GM23338 (cell line): ENCODE data around the gene BNC2. TPM values are rescaled to one million over a fixed set of nuclear protein-coding genes. Genes with fewer than 3 reads are reported as not detected.

Experiments used
- ATAC-seq: fragments of 200-7000 bp; cut with Tn5 transposase; 3 replicates; pipeline ENCODE4 v1.9.1; 2020
- DNase-seq: peaks from one replicate; pipeline ENCODE4 v3.0.0-alpha.2; 2015; ENCODE audit warnings: low spot score
- H2AFZ ChIP-seq: fragments of 200-600 bp; sonication (generic); 2 replicates; pipeline ENCODE4 v1.8.0; 2016; ENCODE audit warnings: antibody characterized with exemption, mild to moderate bottlenecking, moderate library complexity
- H3F3A ChIP-seq: fragments of 200-600 bp; sonication (generic); replicated peaks from 2 replicates; pipeline ENCODE4 v1.8.0; 2017; ENCODE audit warnings: antibody characterized with exemption, mixed run types, low read depth
- H3K27ac ChIP-seq: fragments of 200-600 bp; sonication (generic); 2 replicates; pipeline ENCODE4 v1.6.1; 2016; ENCODE audit warnings: low read depth
- H3K27me3 ChIP-seq: fragments of 200-600 bp; sonication (generic); 2 replicates; pipeline ENCODE4 v1.8.0; 2016; ENCODE audit warnings: mild to moderate bottlenecking, mixed run types, moderate library complexity; ENCODE audit not compliant: insufficient read depth
- H3K36me3 ChIP-seq: fragments of 200-600 bp; sonication (generic); 2 replicates; pipeline ENCODE4 v1.8.0; 2016; ENCODE audit warnings: mild to moderate bottlenecking; ENCODE audit not compliant: insufficient read depth
- H3K4me1 ChIP-seq: fragments of 200-600 bp; sonication (generic); 2 replicates; pipeline ENCODE4 v1.8.0; 2016; ENCODE audit warnings: mild to moderate bottlenecking, moderate library complexity; ENCODE audit not compliant: insufficient read depth
- H3K4me2 ChIP-seq: fragments of 200-600 bp; sonication (generic); 2 replicates; pipeline ENCODE4 v1.7.1; 2017; ENCODE audit warnings: mixed run types
- H3K4me3 ChIP-seq: fragments of 200-600 bp; sonication (generic); 2 replicates; pipeline ENCODE4 v1.6.1; 2016; ENCODE audit warnings: mixed run types
- H3K79me2 ChIP-seq: fragments of 200-600 bp; sonication (generic); replicated peaks from 2 replicates; pipeline ENCODE4 v1.8.0; 2017; ENCODE audit warnings: mild to moderate bottlenecking; ENCODE audit not compliant: insufficient read depth
- H3K9me2 ChIP-seq: fragments of 200-600 bp; sonication (generic); 2 replicates; pipeline ENCODE4 v1.8.0; 2017; ENCODE audit not compliant: insufficient read depth
- H4K20me1 ChIP-seq: fragments of 200-600 bp; sonication (generic); replicated peaks from 2 replicates; pipeline ENCODE4 v1.8.0; 2017; ENCODE audit warnings: mild to moderate bottlenecking; ENCODE audit not compliant: insufficient read depth
- H3K27ac Mint-ChIP-seq: 2 replicates; pipeline ENCODE4 v1.8.0; 2020; ENCODE audit warnings: inconsistent platforms, mild to moderate bottlenecking, moderate library complexity, mixed read lengths
- H3K27me3 Mint-ChIP-seq: 3 replicates; pipeline ENCODE4 v1.8.0; 2022; ENCODE audit warnings: low read depth, mild to moderate bottlenecking, moderate library complexity, mixed read lengths, inconsistent platforms; ENCODE audit not compliant: insufficient read depth, poor library complexity
- H3K36me3 Mint-ChIP-seq: 3 replicates; pipeline ENCODE4 v1.8.0; 2021; ENCODE audit warnings: low read depth, mild to moderate bottlenecking, inconsistent platforms, moderate library complexity, mixed read lengths
- H3K4me1 Mint-ChIP-seq: 3 replicates; pipeline ENCODE4 v1.8.0; 2020; ENCODE audit warnings: mild to moderate bottlenecking, inconsistent platforms, mixed read lengths
- H3K4me3 Mint-ChIP-seq: 3 replicates; pipeline ENCODE4 v1.8.0; 2021; ENCODE audit warnings: moderate library complexity, mild to moderate bottlenecking, inconsistent platforms, mixed read lengths
- H3K9me3 Mint-ChIP-seq: 3 replicates; pipeline ENCODE4 v1.8.0; 2020; ENCODE audit warnings: moderate library complexity, mild to moderate bottlenecking, inconsistent platforms, mixed read lengths
- CREB1 ChIP-seq: fragments of 250-450 bp; sonication (Bioruptor Pico); IDR thresholded peaks from 2 replicates; pipeline ENCODE4 v1.5.0; 2020; ENCODE audit warnings: low read depth, mild to moderate bottlenecking, moderate library complexity
- EZH2phosphoT487 ChIP-seq: fragments of 200-600 bp; sonication (generic); IDR thresholded peaks from one replicate; pipeline ENCODE4 v1.8.1; 2018; ENCODE audit warnings: antibody characterized with exemption; ENCODE audit not compliant: unreplicated experiment
- JUNB ChIP-seq: IDR thresholded peaks from one replicate; pipeline ENCODE4 v1.6.1; 2016; ENCODE audit warnings: antibody characterized with exemption; ENCODE audit not compliant: unreplicated experiment
- NANOG ChIP-seq: IDR thresholded peaks from 2 replicates; pipeline ENCODE4 v1.6.1; 2016; ENCODE audit warnings: antibody characterized with exemption, borderline replicate concordance
- POLR2AphosphoS5 ChIP-seq: IDR thresholded peaks from 2 replicates; pipeline ENCODE4 v1.6.1; 2016; ENCODE audit warnings: antibody characterized with exemption, low read depth
- REST ChIP-seq: IDR thresholded peaks from one replicate; pipeline ENCODE4 v1.6.1; 2018; ENCODE audit warnings: antibody characterized with exemption; ENCODE audit not compliant: unreplicated experiment
- STAT1 ChIP-seq: IDR thresholded peaks from one replicate; pipeline ENCODE4 v1.6.1; 2016; ENCODE audit warnings: antibody characterized with exemption; ENCODE audit not compliant: unreplicated experiment
- ZNF114 ChIP-seq: fragments of 250-450 bp; sonication (Bioruptor Pico); IDR thresholded peaks from 2 replicates; pipeline ENCODE4 v1.5.0; 2020; ENCODE audit warnings: mild to moderate bottlenecking, moderate library complexity
- ZNF331 ChIP-seq: fragments of 250-450 bp; sonication (Bioruptor Pico); IDR thresholded peaks from 2 replicates; pipeline ENCODE4 v1.5.0; 2020; ENCODE audit warnings: low read depth, mild to moderate bottlenecking, moderate library complexity
- ZNF462 ChIP-seq: fragments of 250-450 bp; sonication (Bioruptor Pico); IDR thresholded peaks from 2 replicates; pipeline ENCODE4 v1.5.0; 2020; ENCODE audit warnings: mild to moderate bottlenecking, moderate library complexity
- polyA plus RNA-seq: library from polyadenylated mRNA; unstranded; fragments of >200 nt; fragmentation: Nextera tagmentation; extraction: Ambion mirVana; gene quantifications from 2 replicates; pipeline ENCODE4 v1.2.1, GENCODE V29; 2016
- total RNA-seq: library from RNA; depleted of rRNA; stranded (reverse); fragments of >200 nt; shearing (Covaris generic); gene quantifications from 2 replicates; pipeline ENCODE4 v1.2.3, GENCODE V29; 2014
- TF ChIP-seq, protein P1 (sequence below), 2 experiments: fragments of 200-600 bp in 1 of 2; sonication (generic) in 1 of 2; conservative IDR thresholded peaks; 2 replicates each; pipeline versions ENCODE4 v1.5.1 to v1.6.1; 2016 to 2017; ENCODE audit warnings: antibody characterized with exemption in 2 of 2, low read depth in 2 of 2, mild to moderate bottlenecking in 2 of 2, moderate library complexity in 1 of 2
- TF ChIP-seq, protein P2 (sequence below): IDR thresholded peaks from 2 replicates; pipeline ENCODE4 v1.6.1; 2016; ENCODE audit warnings: antibody characterized with exemption

BNC2 gene
- total and polyA plus RNA-seq, 2 experiments from 2014 or later = 12.7 to 13.2 TPM

GRCh38 chr9:16752601-16753000 is 117.9 kb downstream of the BNC2 start (continued):
- TF ChIP-seq, protein P1, sequence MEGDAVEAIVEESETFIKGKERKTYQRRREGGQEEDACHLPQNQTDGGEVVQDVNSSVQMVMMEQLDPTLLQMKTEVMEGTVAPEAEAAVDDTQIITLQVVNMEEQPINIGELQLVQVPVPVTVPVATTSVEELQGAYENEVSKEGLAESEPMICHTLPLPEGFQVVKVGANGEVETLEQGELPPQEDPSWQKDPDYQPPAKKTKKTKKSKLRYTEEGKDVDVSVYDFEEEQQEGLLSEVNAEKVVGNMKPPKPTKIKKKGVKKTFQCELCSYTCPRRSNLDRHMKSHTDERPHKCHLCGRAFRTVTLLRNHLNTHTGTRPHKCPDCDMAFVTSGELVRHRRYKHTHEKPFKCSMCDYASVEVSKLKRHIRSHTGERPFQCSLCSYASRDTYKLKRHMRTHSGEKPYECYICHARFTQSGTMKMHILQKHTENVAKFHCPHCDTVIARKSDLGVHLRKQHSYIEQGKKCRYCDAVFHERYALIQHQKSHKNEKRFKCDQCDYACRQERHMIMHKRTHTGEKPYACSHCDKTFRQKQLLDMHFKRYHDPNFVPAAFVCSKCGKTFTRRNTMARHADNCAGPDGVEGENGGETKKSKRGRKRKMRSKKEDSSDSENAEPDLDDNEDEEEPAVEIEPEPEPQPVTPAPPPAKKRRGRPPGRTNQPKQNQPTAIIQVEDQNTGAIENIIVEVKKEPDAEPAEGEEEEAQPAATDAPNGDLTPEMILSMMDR (conservative IDR thresholded peaks at IDR 0.05; ENCODE audit: low read depth in 2 of 2) = no peak
- TF ChIP-seq JUNB (no peak), STAT1 (no peak), NANOG (no peak), ZNF114 (CRISPR knock-in tag) (no peak), POLR2AphosphoS5 (no peak), ZNF331 (no peak), EZH2phosphoT487 (no peak), REST (no peak)

- peaks cover 31% of the 10 kb centered on the region; the same call in 1 of the 2 replicates for H3K79me2 ChIP-seq
- H3K4me1 ChIP-seq = peaks cover 17% of the 10 kb centered on the region
- no peaks in the 10 kb centered on the region for H3K36me3 ChIP-seq
- ATAC-seq = no peak
- H3K9me3 Mint-ChIP-seq = no peaks in the 10 kb centered on the region
- no peak overlapping the region for H3K4me3 Mint-ChIP-seq
- no peaks in the 10 kb centered on the region for H3K36me3 Mint-ChIP-seq
- no peaks in the 10 kb centered on the region for H3K9me2 ChIP-seq
- DNase-seq = no peak
- H3K4me3 ChIP-seq = no peak overlapping the region
- H3K27me3 ChIP-seq = no peaks in the 10 kb centered on the region
- no peak overlapping the region for H3K27ac ChIP-seq
- H3K4me2 ChIP-seq = no peak overlapping the region
- H3F3A ChIP-seq = no peaks in the 10 kb centered on the region
- no peak overlapping the region for H3K27ac Mint-ChIP-seq
- no peak overlapping the region for H2AFZ ChIP-seq
- H3K4me1 Mint-ChIP-seq = peaks cover 29% of the 10 kb centered on the region
- no peaks in the 10 kb centered on the region for H4K20me1 ChIP-seq
- H3K27me3 Mint-ChIP-seq = peaks cover 3% of the 10 kb centered on the region
- TF ChIP-seq ZNF462 (CRISPR knock-in tag) (no peak), STAT1 (no peak), ZNF114 (CRISPR knock-in tag) (no peak), CREB1 (no peak), EZH2phosphoT487 (no peak), POLR2AphosphoS5 (no peak)
- TF ChIP-seq, protein P2, sequence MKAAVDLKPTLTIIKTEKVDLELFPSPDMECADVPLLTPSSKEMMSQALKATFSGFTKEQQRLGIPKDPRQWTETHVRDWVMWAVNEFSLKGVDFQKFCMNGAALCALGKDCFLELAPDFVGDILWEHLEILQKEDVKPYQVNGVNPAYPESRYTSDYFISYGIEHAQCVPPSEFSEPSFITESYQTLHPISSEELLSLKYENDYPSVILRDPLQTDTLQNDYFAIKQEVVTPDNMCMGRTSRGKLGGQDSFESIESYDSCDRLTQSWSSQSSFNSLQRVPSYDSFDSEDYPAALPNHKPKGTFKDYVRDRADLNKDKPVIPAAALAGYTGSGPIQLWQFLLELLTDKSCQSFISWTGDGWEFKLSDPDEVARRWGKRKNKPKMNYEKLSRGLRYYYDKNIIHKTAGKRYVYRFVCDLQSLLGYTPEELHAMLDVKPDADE = no peak
Observed at GRCh38 chr9:16750553-16750952, 119.9 kb downstream of the BNC2 start.
